K562 (cell line): ENCODE data around the gene PPHLN1. TPM values are rescaled to one million over a fixed set of nuclear protein-coding genes. Genes with fewer than 3 reads are reported as not detected.

Source experiments
- ATAC-seq: fragments of 200-7000 bp; cut with Tn5 transposase; 3 replicates; pipeline ENCODE4 v1.9.1; 2020; ENCODE audit warnings: moderate library complexity
- BruUV-seq: library from RNA; stranded (reverse); fragments of 400-500 nt; replicated peaks from 2 replicates; lab custom pipeline; 2021; lab: Mats Ljungman, UMichigan
- CTCF ChIA-PET: fragments of 300-600 bp; formaldehyde crosslinking; extraction: SDS; loops from one replicate; lab custom pipeline; 2021; ENCODE audit warnings: low intra/inter-chr PET ratio; lab: Yijun Ruan, JAX
- POLR2A ChIA-PET: fragments of 300-600, 350-650 bp; sonication (Branson Sonifier 250); formaldehyde crosslinking; extraction: SDS; loops from one replicate; lab custom pipeline; 2021; ENCODE audit warnings: antibody characterized with exemption, inconsistent platforms; lab: Yijun Ruan, JAX
- DNase-seq, 4 experiments: peaks; one replicate each; pipeline versions ENCODE4 v3.0.0 to v3.0.0-alpha.2; 2011 to 2018; ENCODE audit warnings: low spot score in 3 of 4, mixed read lengths in 3 of 4; ENCODE audit errors: extremely low read depth in 1 of 4
- FAIRE-seq: peaks from 2 replicates; lab custom pipeline; 2011; peaks lifted over from hg19 to GRCh38; lab: Jason Lieb, UNC
- H2AFZ ChIP-seq: 2 replicates; pipeline ENCODE4 v1.6.0; 2011; ENCODE audit warnings: low read depth, low read length, control low read depth, inconsistent platforms
- H3K27ac ChIP-seq: fragments of 200-600 bp; 3 replicates; pipeline ENCODE4 v1.8.0; 2011; ENCODE audit warnings: low read depth, mild to moderate bottlenecking, control low read depth, inconsistent platforms, low read length, moderate library complexity, mixed read lengths; ENCODE audit errors: extremely low read depth
- H3K27me3 ChIP-seq, 2 experiments: fragments of 300-600 bp in 1 of 2; 2 replicates in 1 of 2; 3 replicates in 1 of 2; pipeline versions ENCODE4 v1.6.0 to v1.8.0; 2011; ENCODE audit warnings: inconsistent platforms in 2 of 2, low read length in 2 of 2, mild to moderate bottlenecking in 1 of 2, mixed read lengths in 1 of 2, moderate library complexity in 1 of 2; ENCODE audit not compliant: control insufficient read depth in 2 of 2, insufficient read depth in 2 of 2
- H3K36me3 ChIP-seq: fragments of 300-600 bp; 3 replicates; pipeline ENCODE4 v1.8.0; 2011; ENCODE audit warnings: mild to moderate bottlenecking, low read length, inconsistent platforms; ENCODE audit not compliant: control insufficient read depth, insufficient read depth
- H3K4me1 ChIP-seq, 2 experiments: fragments of 200-600 bp in 1 of 2; replicated peaks in 1 of 2; 2 replicates in 1 of 2; 3 replicates in 1 of 2; pipeline versions ENCODE4 v1.5.1 to v1.8.0; 2011; ENCODE audit warnings: inconsistent platforms in 2 of 2, low read length in 2 of 2, mild to moderate bottlenecking in 1 of 2, mixed read lengths in 1 of 2, moderate library complexity in 1 of 2; ENCODE audit not compliant: control insufficient read depth in 2 of 2, insufficient read depth in 2 of 2
- H3K4me2 ChIP-seq: 2 replicates; pipeline ENCODE4 v1.6.1; 2011; ENCODE audit warnings: low read length, control low read depth, inconsistent platforms, mixed read lengths; ENCODE audit not compliant: insufficient read depth
- H3K4me3 ChIP-seq: fragments of 200-600 bp; sonication (generic), shearing (Covaris generic); 2 replicates; pipeline ENCODE4 v1.5.1; 2016; ENCODE audit warnings: control low read depth, inconsistent platforms
- H3K79me2 ChIP-seq: fragments of 200-600 bp; 3 replicates; pipeline ENCODE4 v1.8.0; 2011; ENCODE audit warnings: low read length, inconsistent platforms; ENCODE audit not compliant: control insufficient read depth, insufficient read depth
- H3K9ac ChIP-seq, 2 experiments: 2 replicates each; pipeline versions ENCODE4 v1.6.0 to v1.6.1; 2011; ENCODE audit warnings: low read depth in 2 of 2, low read length in 2 of 2, control low read depth in 1 of 2, inconsistent platforms in 1 of 2, mild to moderate bottlenecking in 1 of 2, mixed read lengths in 1 of 2; ENCODE audit not compliant: insufficient read depth in 1 of 2
- H3K9me1 ChIP-seq: one replicate; pipeline ENCODE4 v1.6.0; 2011; ENCODE audit warnings: inconsistent platforms, mild to moderate bottlenecking, low read length, moderate library complexity; ENCODE audit not compliant: control insufficient read depth, insufficient read depth
- H3K9me3 ChIP-seq: replicated peaks from 2 replicates; pipeline ENCODE4 v1.5.1; 2011; ENCODE audit warnings: low read depth, low read length, inconsistent platforms; ENCODE audit not compliant: control insufficient read depth, insufficient read depth
- H4K20me1 ChIP-seq: replicated peaks from 2 replicates; pipeline ENCODE4 v1.6.1; 2011; ENCODE audit warnings: low read length, inconsistent platforms, mixed read lengths; ENCODE audit not compliant: control insufficient read depth, insufficient read depth
- E2F6 ChIP-seq, 2 experiments: IDR thresholded peaks; 2 replicates each; pipeline ENCODE4 v1.6.1; 2011; ENCODE audit warnings: borderline replicate concordance in 1 of 2, control low read depth in 1 of 2, low read depth in 1 of 2, low read length in 1 of 2, mild to moderate bottlenecking in 1 of 2, mixed read lengths in 1 of 2, moderate library complexity in 1 of 2; ENCODE audit not compliant: insufficient read depth in 1 of 2, insufficient read length in 1 of 2, poor library complexity in 1 of 2, severe bottlenecking in 1 of 2; ENCODE audit errors: extremely low read depth in 1 of 2
- FIP1L1 ChIP-seq: fragments of 200-400 bp; formaldehyde crosslinking; IDR thresholded peaks from 2 replicates; pipeline ENCODE4 v1.6.1; 2018; ENCODE audit warnings: mild to moderate bottlenecking, low read depth, low read length; ENCODE audit not compliant: poor library complexity, severe bottlenecking
- KHSRP ChIP-seq: fragments of 450-650 bp; IDR thresholded peaks from 2 replicates; pipeline ENCODE4 v1.6.1; 2017
- NFIX ChIP-seq: fragments of 250-450 bp; sonication (Bioruptor Pico); IDR thresholded peaks from 2 replicates; pipeline ENCODE4 v1.4.0; 2020; ENCODE audit warnings: low read depth, mild to moderate bottlenecking, moderate library complexity
- RBM39 ChIP-seq: fragments of 200-400 bp; formaldehyde crosslinking; optimal IDR thresholded peaks from 2 replicates; pipeline ENCODE3; 2018; ENCODE audit warnings: low read depth, low read length
- XRCC3 ChIP-seq: fragments of 450-650 bp; IDR thresholded peaks from 2 replicates; pipeline ENCODE4 v1.6.1; 2017; ENCODE audit warnings: mild to moderate bottlenecking, moderate library complexity
- ZNF3 ChIP-seq: fragments of 250-450 bp; sonication (Bioruptor Pico); IDR thresholded peaks from 2 replicates; pipeline ENCODE4 v1.5.0; 2021; ENCODE audit warnings: mild to moderate bottlenecking, moderate library complexity
- ZNF449 ChIP-seq: fragments of 250-450 bp; sonication (Bioruptor Pico); IDR thresholded peaks from 2 replicates; pipeline ENCODE4 v1.8.0; 2022; ENCODE audit warnings: moderate library complexity, mild to moderate bottlenecking, inconsistent platforms
- WGBS: fragments of 100-300 bp; shearing (Covaris generic); methylation state at CpG from one replicate; pipeline ENCODE4 v1.1.6; 2016; ENCODE audit warnings: low coverage, mixed read lengths; ENCODE audit not compliant: insufficient coverage; ENCODE audit errors: missing lambda C conversion rate; 5-methylcytosine and 5-hydroxymethylcytosine counted together
- in situ Hi-C: fragments of 300-500 bp; cut with MboI; formaldehyde crosslinking; loops from 4 replicates; pipeline ENCODE4 v1.15.0; 2018; ENCODE audit warnings: inconsistent platforms, mixed read lengths
- intact Hi-C: fragments of 100-400 bp; cut with micrococcal nuclease; formaldehyde crosslinking; loops from 2 replicates; pipeline ENCODE4 v1.14.2; 2022
- polyA plus RNA-seq, 8 experiments: library from polyadenylated mRNA; depleted of rRNA in 4 of 8; stranded (reverse) in 5 of 8; unstranded in 3 of 8; fragments of >200 nt; fragmentation: Nextera tagmentation in 2 of 8; fragmentation: Illumina TruSeq in 1 of 8; extraction: Ambion mirVana in 2 of 8; extraction: Trizol in 1 of 8; gene quantifications; 2 replicates each; pipeline versions ENCODE4 v1.2.1 to v1.2.3, GENCODE V29; 2011 to 2014; ENCODE audit warnings: inconsistent platforms in 1 of 8, missing spikeins in 1 of 8
- total RNA-seq, 7 experiments: library from RNA; depleted of rRNA in 6 of 7; stranded (reverse); fragments of >200 nt in 6 of 7; fragmentation: Illumina TruSeq in 2 of 7; extraction: Trizol in 2 of 7; gene quantifications; 2 replicates each; pipeline versions ENCODE4 v1.2.1 to v1.2.3, GENCODE V29; 2011 to 2021; ENCODE audit warnings: low replicate concordance in 1 of 7

PPHLN1 gene
- total and polyA plus RNA-seq, 9 of the 15 experiments (the other 6 are each of a cell fraction or from before 2014, with no cell fraction given): 66.3 to 112 (median 93.6) TPM

- POLR2A ChIA-PET: no interaction called here
- CTCF ChIA-PET: no interaction called here
- in situ Hi-C loops: no loop called here
- H3K27ac ChIP-seq: no peak overlapping the region
- intact Hi-C loops: no loop called here
- DNase-seq (no peak), ATAC-seq (no peak), FAIRE-seq (no peak)
- no peak overlapping the region for H2AFZ ChIP-seq
- no peaks in the 10 kb centered on the region for H4K20me1 ChIP-seq
- no peaks in the 10 kb centered on the region for H3K9me1 ChIP-seq
- no peaks in the 10 kb centered on the region for H3K9me3 ChIP-seq
- TF ChIP-seq XRCC3 (no peak), RBM39 (no peak), E2F6 (IDR thresholded peaks at IDR 0.05; ENCODE audit: borderline replicate concordance in 1 of 2, extremely low read depth in 1 of 2, insufficient read depth in 1 of 2, insufficient read length in 1 of 2, low read depth in 1 of 2, low read length in 1 of 2, poor library complexity in 1 of 2, severe bottlenecking in 1 of 2) (no peak), KHSRP (no peak), NFIX (CRISPR knock-in tag) (no peak), ZNF449 (no peak), FIP1L1 (no peak), ZNF3 (CRISPR knock-in tag) (no peak)
- H3K36me3 ChIP-seq: no peaks in the 10 kb centered on the region
- peaks cover 0 to 6% of the 10 kb centered on the region in 2 experiments; a peak in 2 of 5 replicates for H3K4me1 ChIP-seq
- BruUV-seq: no TSS peak
- H3K4me3 ChIP-seq: no peak overlapping the region
- no peaks in the 10 kb centered on the region for H3K79me2 ChIP-seq
- H3K9ac ChIP-seq: no peak overlapping the region
- H3K27me3 ChIP-seq: peaks cover 6 to 25% of the 10 kb centered on the region in 2 experiments; a peak in 3 of 5 replicates
- H3K4me2 ChIP-seq: no peak overlapping the region
- 11% methylated on average over 5 of the region's 6 CpGs for WGBS
Measured at GRCh38 chr12:42277396-42278127, 48.4 kb upstream of the PPHLN1 start.
